Midbrain (tissue), 1 donor: ENCODE measurements around the gene CPSF4L.

Experiments
- DNase-seq: peaks from one replicate; lab custom pipeline; 2025; lab: John Stamatoyannopoulos, UW

The CPSF4L gene

GRCh38 chr17:73203135-73203787 is 58.4 kb downstream of the CPSF4L start:
- no peak for DNase-seq

GRCh38 chr17:73201215-73202069 is 60.2 kb downstream of the CPSF4L start:
- no peak for DNase-seq

GRCh38 chr17:73200476-73200875 is 61.2 kb downstream of the CPSF4L start:
- DNase-seq, result no peak

- DNase-seq, result no peak
These were observed 61.8 kb downstream of the CPSF4L start for GRCh38 chr17:73199751-73200317.

GRCh38 chr17:73198930-73199260 is 62.8 kb downstream of the CPSF4L start:
- DNase-seq, result no peak
